ENCODE data around the gene DDAH1.

Gene DDAH1

DNA sequence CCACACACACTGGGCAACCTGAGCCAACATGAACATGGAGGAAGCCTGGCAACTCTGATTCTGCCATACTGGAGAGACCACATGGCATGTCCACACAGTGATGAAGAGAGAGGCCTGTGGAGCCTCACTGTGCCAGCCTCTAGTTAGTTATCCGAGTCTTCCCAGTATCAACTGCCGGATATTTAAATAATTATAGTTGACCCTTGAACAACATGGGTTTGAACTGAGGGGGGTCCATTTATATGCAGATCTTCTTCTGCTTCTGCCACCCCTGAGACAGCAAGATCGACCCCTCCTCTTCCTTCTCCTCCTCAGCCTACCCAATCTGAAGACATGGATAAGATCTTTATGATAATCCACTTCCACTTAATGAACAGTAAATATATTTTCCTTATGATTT is 27.8 kb downstream of the DDAH1 start:
- no peak for DNase-seq

DNA sequence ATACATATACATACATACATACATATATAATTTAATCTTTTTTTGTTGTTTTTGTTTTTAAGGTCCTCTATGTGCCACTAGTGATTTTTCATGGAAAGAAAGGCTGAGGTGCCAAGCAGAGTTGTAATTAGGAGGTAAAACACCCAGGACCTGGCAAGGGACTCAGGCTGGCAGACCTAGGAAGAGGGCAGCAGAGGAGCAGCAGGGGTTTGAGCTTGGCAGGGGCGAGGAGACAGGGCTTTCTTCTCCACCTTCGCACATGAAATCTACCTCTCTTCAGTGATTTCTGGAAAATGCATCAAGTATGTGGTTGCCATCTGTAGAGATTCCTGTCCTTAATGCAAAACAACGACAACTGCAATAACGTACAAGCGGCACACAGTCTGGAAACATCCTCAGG is 31.9 kb downstream of the DDAH1 start:
- DNase-seq: no peak

DNA sequence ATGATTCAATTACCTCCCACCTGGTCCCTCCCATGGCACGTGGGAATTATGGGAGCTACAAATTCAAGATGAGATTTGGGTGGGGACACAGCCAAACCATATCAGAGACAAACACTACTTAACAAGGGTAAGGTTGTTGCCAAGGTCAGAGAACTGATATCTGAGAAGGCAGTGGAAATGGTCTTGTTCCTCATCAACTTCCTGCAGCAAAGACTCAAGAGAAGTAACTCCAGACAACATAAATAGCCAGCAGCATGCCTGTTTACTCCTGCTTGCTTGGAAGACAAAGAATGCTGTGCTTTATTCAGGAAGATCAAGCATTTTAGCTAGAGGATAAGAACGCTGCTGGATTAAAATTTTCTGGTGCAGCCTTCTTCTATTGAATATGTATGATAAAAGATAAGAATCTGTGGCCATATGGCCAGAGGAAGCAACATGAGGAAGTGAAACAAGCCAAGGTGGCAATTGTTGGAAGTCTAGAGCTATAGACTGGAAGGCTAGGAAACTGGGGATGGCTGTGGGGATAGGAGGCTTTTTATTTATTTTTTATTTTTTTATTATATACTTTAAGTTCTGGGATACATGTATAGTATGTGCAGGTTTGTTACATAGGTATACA is 36.4 kb downstream of the DDAH1 start:
- no peak for DNase-seq

- no peak for DNase-seq
Measured at GRCh38 chr1:85427849-85428248, 37.1 kb downstream of the DDAH1 start.

DNA sequence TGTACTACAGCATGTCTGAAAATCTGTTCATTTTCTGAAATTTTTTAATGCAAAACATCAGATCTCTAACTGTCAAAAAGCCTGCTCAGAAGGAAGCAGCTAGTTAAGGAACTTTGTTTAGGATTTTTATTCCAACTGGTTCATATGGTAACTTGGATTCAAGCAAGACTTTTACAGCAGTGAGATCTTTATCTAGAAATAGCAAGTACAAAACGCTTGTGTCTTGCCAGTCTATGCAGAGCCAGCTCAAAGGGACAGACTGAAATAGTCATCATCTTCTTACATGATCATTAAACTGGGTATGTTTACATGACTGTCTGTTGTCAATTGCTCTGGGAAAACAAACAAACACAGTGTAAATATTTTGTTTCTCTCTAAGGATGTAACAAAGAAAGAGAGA is 37.6 kb downstream of the DDAH1 start:
- no peak for DNase-seq

DNA sequence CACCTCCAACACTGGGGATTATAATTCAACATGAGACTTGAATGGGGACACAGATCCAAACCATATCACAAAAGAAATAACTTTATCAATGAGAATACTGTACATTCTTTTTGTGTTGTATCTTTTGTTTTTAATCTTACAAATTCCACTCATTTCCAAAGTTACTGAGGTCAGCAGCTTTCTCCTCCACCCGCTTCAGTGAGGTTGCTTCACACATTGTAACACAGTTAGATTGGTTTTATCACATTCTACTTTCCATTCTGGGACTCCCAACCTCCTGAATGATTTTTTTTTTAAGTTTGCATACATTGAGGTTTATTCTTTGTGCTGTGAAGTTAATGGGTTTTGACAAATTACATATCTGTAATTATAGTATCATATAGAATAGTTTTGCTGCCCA is 43.8 kb downstream of the DDAH1 start:
- no peak for DNase-seq

DNA sequence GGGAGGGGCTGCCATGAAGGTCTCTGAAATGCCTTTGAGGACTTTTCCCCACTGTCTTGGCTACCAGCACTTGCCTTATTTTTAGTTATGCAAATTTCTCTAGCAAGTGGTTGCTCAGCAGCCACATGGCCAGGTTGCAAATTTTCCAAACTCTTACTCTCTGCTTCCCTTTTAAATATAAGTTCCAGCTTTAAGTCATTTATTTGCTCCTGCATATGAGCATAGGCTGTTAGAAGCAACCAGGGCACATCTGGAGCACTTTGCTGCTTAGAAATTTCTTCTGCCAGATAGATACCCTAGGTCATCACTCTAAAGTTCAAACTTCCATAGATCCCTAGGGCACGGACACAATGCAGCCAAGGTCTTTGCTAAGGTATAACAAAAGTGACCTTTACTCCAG is 44.8 kb downstream of the DDAH1 start:
- DNase-seq: no peak

DNA sequence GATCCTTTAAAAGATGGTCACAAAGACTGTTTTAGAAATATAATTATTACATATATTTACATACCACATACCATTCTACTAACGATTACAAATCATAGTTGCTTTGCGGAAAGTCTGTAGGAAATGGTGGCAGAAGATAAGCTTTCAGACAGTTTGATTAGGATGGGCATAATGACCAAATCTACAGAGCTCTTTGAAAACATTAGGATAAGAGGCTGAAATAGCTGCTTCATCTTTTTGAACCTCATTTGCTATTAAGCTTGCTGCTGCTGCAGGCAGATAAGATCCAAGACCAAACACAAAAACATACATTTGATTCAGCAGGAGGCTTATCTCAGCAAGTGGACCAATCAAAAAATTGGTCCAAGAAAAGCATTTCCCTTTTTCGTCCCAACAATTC is 47.1 kb downstream of the DDAH1 start:
- DNase-seq: no peak

- no peak for DNase-seq
Measured at GRCh38 chr1:85417017-85417416, 47.9 kb downstream of the DDAH1 start.

GRCh38 chr1:85413169-85413568 is 51.8 kb downstream of the DDAH1 start:
- DNase-seq: no peak

DNA sequence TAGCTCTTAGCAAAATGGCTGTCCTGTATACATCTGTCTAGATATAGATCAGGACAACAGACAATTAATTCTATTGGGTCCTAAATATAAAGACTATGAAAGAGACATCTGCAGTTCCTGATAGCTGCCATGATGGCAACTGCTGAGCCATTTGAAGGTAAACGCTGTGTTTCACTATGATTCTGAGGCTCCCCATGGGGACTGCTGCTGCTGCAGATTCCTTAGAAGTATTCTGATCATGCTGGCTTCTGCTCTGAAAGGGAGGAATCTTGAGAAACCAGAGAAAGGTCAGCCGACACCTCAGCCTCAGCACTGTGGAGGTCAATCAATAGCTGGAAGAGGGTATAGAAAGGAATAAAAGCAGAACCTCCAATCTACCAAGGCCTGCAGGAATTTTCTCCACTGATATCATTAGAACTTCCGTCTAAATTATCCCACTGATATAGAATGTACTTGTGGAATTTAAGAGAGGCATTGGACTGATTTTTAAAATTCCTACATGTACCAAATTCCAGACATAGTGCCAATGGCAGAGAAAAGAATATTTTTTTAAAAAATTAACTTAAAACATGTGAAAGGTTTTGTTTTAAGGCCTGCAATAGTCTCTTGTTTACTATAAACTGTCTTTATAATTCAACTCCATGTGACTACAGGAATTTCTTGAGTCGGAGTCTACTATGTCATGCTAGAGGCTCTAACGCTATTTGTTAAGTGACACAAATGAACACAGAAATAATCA is 53.2 kb downstream of the DDAH1 start:
- no peak for DNase-seq

DNA sequence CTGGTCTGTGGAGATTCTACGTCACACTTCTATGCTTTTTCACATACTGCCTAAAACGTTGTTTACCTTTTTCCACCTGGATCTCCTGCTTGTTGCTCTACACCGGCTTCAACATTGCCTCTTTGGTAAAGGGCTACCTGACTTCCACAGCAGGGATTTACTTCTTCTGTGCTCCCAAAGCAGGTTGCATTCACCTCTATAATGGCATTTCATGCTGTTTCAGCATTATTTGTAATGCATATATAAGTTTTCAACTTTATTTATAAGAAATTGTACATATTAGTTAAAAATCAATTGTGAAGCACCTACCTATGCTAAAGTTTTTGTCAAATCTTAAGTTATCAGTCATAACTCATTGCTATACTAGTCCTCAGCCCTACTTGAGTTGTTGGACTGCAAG is 55.4 kb downstream of the DDAH1 start:
- DNase-seq: no peak

- DNase-seq: no peak
Measured at GRCh38 chr1:85407746-85408377, 57.1 kb downstream of the DDAH1 start.

DNA sequence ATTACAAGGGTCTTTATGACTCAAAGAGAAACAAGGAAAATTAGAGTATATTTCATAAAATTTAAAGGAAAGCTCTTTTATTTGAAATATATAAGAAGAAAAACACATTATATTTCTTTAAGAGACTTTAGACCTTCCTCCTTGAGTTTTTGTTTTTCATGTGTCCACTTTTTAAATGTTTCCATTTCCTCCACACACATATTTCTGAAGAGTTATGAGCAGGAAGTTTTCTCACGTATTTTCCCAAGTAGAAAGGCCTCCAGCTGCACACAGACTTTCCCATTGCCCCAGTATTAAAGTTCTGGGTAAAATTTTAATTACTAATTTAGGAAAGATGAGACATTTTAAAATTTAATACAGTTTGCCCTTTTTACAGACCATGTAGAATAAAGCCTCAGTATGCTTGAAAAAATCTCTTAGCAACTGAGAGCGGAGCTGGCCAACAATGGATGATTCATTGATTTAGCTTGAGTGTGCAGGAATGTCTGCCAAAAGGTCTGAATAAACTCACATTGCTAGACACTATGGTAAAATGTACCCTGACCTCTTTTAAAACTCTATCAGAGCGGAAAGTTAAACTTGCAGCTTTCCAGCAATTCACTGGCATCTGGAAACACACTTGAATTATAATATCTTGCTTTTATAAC is 57.9 kb downstream of the DDAH1 start:
- no peak for DNase-seq

- no peak for DNase-seq
Measured at GRCh38 chr1:85406081-85406480, 58.9 kb downstream of the DDAH1 start.

- DNase-seq: no peak
Measured at GRCh38 chr1:85404408-85404807, 60.6 kb downstream of the DDAH1 start.

- no peak for DNase-seq
Measured at GRCh38 chr1:85398391-85399064, 66.4 kb downstream of the DDAH1 start.

GRCh38 chr1:85397490-85398032 is 67.4 kb downstream of the DDAH1 start:
- no peak for DNase-seq

- DNase-seq: no peak
Measured at GRCh38 chr1:85396194-85396593, 68.8 kb downstream of the DDAH1 start.

GRCh38 chr1:85394130-85394529 is 70.8 kb downstream of the DDAH1 start:
- DNase-seq: no peak

DNA sequence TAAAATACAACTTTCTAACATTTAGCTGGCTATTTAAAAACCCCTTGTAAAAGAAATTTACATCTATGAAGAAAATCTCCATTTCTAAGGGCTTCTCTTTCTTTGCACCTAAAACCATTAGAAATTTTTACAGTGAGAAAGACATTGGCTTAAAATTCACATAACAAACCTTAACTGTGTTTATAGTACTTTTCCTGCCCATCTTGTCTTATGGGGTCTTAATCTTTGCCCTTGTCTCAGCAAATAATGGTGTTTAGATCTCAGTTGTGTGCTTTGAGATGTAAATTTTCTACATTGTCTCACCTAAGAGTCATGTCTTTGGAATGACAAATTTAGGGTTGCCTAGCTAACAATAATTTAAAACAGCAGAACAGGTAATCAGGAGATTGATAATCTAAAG is 71.5 kb downstream of the DDAH1 start:
- DNase-seq: no peak

DNA sequence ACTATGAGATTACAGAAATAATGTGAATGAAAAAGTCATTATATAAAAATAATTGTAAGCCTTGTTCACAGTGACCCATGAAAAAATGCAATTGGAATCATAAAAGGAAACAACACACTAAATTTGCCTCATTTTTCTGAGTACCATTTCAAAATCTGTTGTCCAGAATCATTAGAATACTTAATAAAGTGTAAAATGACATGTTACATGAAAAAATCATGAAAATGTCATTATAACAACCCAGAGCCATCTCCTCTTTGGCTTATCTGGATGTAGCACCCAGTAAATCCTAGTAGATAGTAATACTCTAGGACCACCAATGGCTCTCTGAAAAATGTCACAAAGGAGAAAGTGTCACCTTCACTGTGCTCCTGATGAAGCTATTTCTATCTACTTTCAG is 76.5 kb downstream of the DDAH1 start:
- no peak for DNase-seq

DNA sequence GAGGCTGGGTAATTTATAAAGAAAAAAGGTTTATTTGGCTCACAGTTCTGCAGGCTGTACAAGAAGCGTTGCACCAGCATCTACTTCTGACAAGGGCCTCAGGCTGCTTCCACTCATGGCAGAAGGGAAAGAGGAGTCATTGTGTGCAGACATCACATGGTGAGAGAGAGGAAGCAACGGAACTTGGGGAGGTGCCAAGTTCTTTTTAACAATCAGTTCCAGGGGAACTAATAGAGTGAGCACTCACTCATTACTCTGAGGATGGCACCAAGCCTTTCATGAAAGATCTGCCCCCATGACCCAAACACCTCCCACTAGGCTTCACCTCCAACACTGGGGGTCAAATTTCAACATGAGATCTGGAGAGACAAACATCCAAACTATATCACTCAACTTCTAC is 77.2 kb downstream of the DDAH1 start:
- DNase-seq: no peak
